HepG2 (cell line): ENCODE results near the gene TMEM114.

Experiments
- EZH2 ChIP-seq: conservative IDR thresholded peaks from 2 replicates; pipeline ENCODE4 v1.6.1; 2012; ENCODE audit warnings: mild to moderate bottlenecking, low read depth, low read length, moderate library complexity
- FOXK1 ChIP-seq: sonication (generic); formaldehyde crosslinking; IDR thresholded peaks from 2 replicates; pipeline ENCODE4 v1.4.0; 2020; ENCODE audit warnings: low read depth, missing genetic modification reagents, borderline replicate concordance
- GABPA ChIP-seq, 2 experiments: IDR thresholded peaks; 2 replicates each; pipeline ENCODE4 v1.6.1; 2011 to 2016; ENCODE audit warnings: low read depth in 2 of 2, low read length in 1 of 2, missing biosample characterization in 1 of 2, missing genetic modification characterization in 1 of 2
- HDAC1 ChIP-seq: sonication (generic); formaldehyde crosslinking; IDR thresholded peaks from 2 replicates; pipeline ENCODE4 v1.5.1; 2020; ENCODE audit warnings: mild to moderate bottlenecking, missing genetic modification reagents
- MATR3 ChIP-seq: sonication (generic); formaldehyde crosslinking; IDR thresholded peaks from 2 replicates; pipeline ENCODE4 v1.4.0; 2020; ENCODE audit warnings: missing genetic modification reagents
- RAD21 ChIP-seq: fragments of 450-650 bp; formaldehyde crosslinking; IDR thresholded peaks from 2 replicates; pipeline ENCODE4 v1.5.0; 2020; ENCODE audit warnings: mild to moderate bottlenecking
- REST ChIP-seq, 2 experiments: IDR thresholded peaks; 2 replicates each; pipeline ENCODE4 v1.6.1; 2011 to 2012; ENCODE audit warnings: low read length in 2 of 2, borderline replicate concordance in 1 of 2, low read depth in 1 of 2, mild to moderate bottlenecking in 1 of 2, moderate library complexity in 1 of 2
- SMAD3 ChIP-seq: sonication (generic); formaldehyde crosslinking; IDR thresholded peaks from 2 replicates; pipeline ENCODE4 v1.4.0; 2020; ENCODE audit warnings: missing genetic modification reagents
- SOX6 ChIP-seq, 2 experiments: fragments of 450-650 bp in 1 of 2; sonication (generic) in 1 of 2; formaldehyde crosslinking in 1 of 2; IDR thresholded peaks; 2 replicates each; pipeline versions ENCODE4 v1.4.0 to v1.6.1; 2017 to 2020; ENCODE audit warnings: antibody characterized with exemption in 1 of 2, mild to moderate bottlenecking in 1 of 2, missing genetic modification reagents in 1 of 2
- ZBTB43 ChIP-seq: sonication (generic); formaldehyde crosslinking; conservative IDR thresholded peaks from 2 replicates; pipeline ENCODE4 v1.4.0; 2020; ENCODE audit warnings: missing genetic modification reagents
- ZNF501 ChIP-seq: sonication (generic); formaldehyde crosslinking; IDR thresholded peaks from 2 replicates; pipeline ENCODE4 v1.5.1; 2020; ENCODE audit warnings: mild to moderate bottlenecking, moderate library complexity, missing genetic modification reagents
- TF ChIP-seq, protein P1 (sequence below): sonication (generic); formaldehyde crosslinking; IDR thresholded peaks from 2 replicates; pipeline ENCODE4 v1.5.0; 2020; ENCODE audit warnings: mild to moderate bottlenecking, missing genetic modification reagents, moderate library complexity

GRCh38 chr16:8623634-8624033, 33.3 kb upstream of the TMEM114 start:
- TF ChIP-seq MATR3 (CRISPR knock-in tag): no peak
- no peak for TF ChIP-seq REST (IDR thresholded peaks at IDR 0.05; ENCODE audit: borderline replicate concordance in 1 of 2, low read depth in 1 of 2, low read length in 2 of 2)
- no peak for TF ChIP-seq EZH2
- TF ChIP-seq ZBTB43 (CRISPR knock-in tag): no peak
- TF ChIP-seq FOXK1 (CRISPR knock-in tag): no peak
- TF ChIP-seq RAD21 (CRISPR knock-in tag): no peak
- TF ChIP-seq SOX6 (IDR thresholded peaks at IDR 0.05): no peak
- no peak for TF ChIP-seq SOX6 (CRISPR knock-in tag; IDR thresholded peaks at IDR 0.05)
- TF ChIP-seq GABPA (IDR thresholded peaks at IDR 0.05; ENCODE audit: low read depth, low read length): no peak
- no peak for TF ChIP-seq GABPA (CRISPR knock-in tag; IDR thresholded peaks at IDR 0.05; ENCODE audit: low read depth)
- TF ChIP-seq, protein P1, sequence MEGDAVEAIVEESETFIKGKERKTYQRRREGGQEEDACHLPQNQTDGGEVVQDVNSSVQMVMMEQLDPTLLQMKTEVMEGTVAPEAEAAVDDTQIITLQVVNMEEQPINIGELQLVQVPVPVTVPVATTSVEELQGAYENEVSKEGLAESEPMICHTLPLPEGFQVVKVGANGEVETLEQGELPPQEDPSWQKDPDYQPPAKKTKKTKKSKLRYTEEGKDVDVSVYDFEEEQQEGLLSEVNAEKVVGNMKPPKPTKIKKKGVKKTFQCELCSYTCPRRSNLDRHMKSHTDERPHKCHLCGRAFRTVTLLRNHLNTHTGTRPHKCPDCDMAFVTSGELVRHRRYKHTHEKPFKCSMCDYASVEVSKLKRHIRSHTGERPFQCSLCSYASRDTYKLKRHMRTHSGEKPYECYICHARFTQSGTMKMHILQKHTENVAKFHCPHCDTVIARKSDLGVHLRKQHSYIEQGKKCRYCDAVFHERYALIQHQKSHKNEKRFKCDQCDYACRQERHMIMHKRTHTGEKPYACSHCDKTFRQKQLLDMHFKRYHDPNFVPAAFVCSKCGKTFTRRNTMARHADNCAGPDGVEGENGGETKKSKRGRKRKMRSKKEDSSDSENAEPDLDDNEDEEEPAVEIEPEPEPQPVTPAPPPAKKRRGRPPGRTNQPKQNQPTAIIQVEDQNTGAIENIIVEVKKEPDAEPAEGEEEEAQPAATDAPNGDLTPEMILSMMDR (CRISPR knock-in tag): no peak
- no peak for TF ChIP-seq SMAD3 (CRISPR knock-in tag)
- TF ChIP-seq ZNF501 (CRISPR knock-in tag): no peak
- no peak for TF ChIP-seq HDAC1 (CRISPR knock-in tag)
